ENCODE data around the gene SYNDIG1L.

The SYNDIG1L gene

DNA sequence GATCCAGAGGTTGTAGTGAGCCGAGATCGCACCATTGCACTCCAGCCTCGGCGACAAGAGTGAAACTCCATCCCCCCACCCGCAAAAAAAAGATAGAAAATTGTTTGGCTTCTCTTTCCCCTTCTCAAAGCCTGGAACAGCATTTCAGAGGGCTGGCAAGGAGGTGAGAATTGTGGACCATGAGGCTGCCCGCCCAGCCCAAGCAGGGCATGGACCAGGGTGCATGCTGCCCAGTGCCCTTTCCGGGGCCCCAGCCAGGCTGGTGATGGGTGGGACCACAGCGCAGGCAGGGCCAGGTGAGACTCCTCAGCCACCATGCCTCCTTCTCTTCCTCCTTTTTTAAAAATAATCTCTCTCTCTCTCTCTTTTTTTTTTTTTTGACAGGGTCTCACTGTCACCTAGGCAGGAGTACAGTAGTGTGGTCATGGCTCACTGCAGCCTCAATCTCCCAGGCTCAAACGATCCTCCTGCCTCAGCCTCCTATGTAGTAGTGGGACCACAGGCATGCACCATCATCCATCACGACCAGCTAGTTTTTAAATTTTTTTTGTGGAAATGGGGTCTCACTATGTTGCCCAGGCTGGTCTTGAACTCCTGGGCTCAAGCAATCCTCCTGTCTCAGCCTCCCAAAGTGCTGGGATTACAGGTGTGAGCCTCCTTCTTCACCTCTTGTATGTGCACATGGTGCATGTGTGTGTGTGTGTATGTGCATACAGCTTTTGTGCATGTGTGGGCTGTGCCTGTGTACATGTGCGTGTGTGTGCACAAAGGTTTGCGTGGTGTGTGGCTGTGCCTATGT is 22.2 kb downstream of the SYNDIG1L start:
- TF ChIP-seq CTCF (IDR thresholded peaks at IDR 0.05; ENCODE audit: insufficient read depth, low read length) = no peak
- TF ChIP-seq REST (IDR thresholded peaks at IDR 0.05; ENCODE audit: insufficient replicate concordance, low read depth) = no peak
- no peak for TF ChIP-seq POLR2AphosphoS5 (IDR thresholded peaks at IDR 0.05; ENCODE audit: low read depth)
- no peak for TF ChIP-seq SPI1 (IDR thresholded peaks at IDR 0.05; ENCODE audit: borderline replicate concordance, low read depth)
- no peak for TF ChIP-seq GABPA (IDR thresholded peaks at IDR 0.05; ENCODE audit: low read depth)
- H3K4me3 ChIP-seq (replicated peaks; ENCODE audit: insufficient read depth, low read length) = no peak overlapping the region
- no peaks in the 10 kb centered on the region for H3K27me3 ChIP-seq (ENCODE audit: insufficient read depth, poor library complexity, severe bottlenecking)
- DNase-seq (ENCODE audit: low read depth in 1 of 2, low spot score in 1 of 2) = no peak
- H3K27ac ChIP-seq (replicated peaks) = no peak overlapping the region

- Histone ChIP-seq H3K4me3 (replicated peaks; ENCODE audit: insufficient read depth, low read length) (no peak overlapping the region), H3K27me3 (ENCODE audit: insufficient read depth, poor library complexity, severe bottlenecking) (no peaks in the 10 kb centered on the region), H3K27ac (replicated peaks) (no peak overlapping the region)
- TF ChIP-seq CTCF (IDR thresholded peaks at IDR 0.05; ENCODE audit: insufficient read depth, low read length) (no peak), SPI1 (IDR thresholded peaks at IDR 0.05; ENCODE audit: borderline replicate concordance, low read depth) (no peak), POLR2AphosphoS5 (IDR thresholded peaks at IDR 0.05; ENCODE audit: low read depth) (no peak), GABPA (IDR thresholded peaks at IDR 0.05; ENCODE audit: low read depth) (no peak), REST (IDR thresholded peaks at IDR 0.05; ENCODE audit: insufficient replicate concordance, low read depth) (no peak)
- DNase-seq (ENCODE audit: low read depth in 1 of 2, low spot score in 1 of 2) = no peak
Measured at GRCh38 chr14:74402401-74403251, 23.4 kb downstream of the SYNDIG1L start.

GRCh38 chr14:74401504-74402241 is 24.3 kb downstream of the SYNDIG1L start:
- TF ChIP-seq CTCF (IDR thresholded peaks at IDR 0.05; ENCODE audit: insufficient read depth, low read length) = no peak
- TF ChIP-seq GABPA (IDR thresholded peaks at IDR 0.05; ENCODE audit: low read depth) = no peak
- TF ChIP-seq POLR2AphosphoS5 (IDR thresholded peaks at IDR 0.05; ENCODE audit: low read depth) = no peak
- TF ChIP-seq SPI1 (IDR thresholded peaks at IDR 0.05; ENCODE audit: borderline replicate concordance, low read depth) = no peak
- no peak for TF ChIP-seq REST (IDR thresholded peaks at IDR 0.05; ENCODE audit: insufficient replicate concordance, low read depth)
- DNase-seq (ENCODE audit: low read depth in 1 of 2, low spot score in 1 of 2) = no peak
- H3K4me3 ChIP-seq (replicated peaks; ENCODE audit: insufficient read depth, low read length) = no peak overlapping the region
- H3K27ac ChIP-seq (replicated peaks) = no peak overlapping the region
- no peaks in the 10 kb centered on the region for H3K27me3 ChIP-seq (ENCODE audit: insufficient read depth, poor library complexity, severe bottlenecking)

Measured in HL-60 (cell line).